Progenitor cell of endocrine pancreas (in vitro differentiated cells): ENCODE results near the gene PGAM1. TPM values are rescaled to one million over a fixed set of nuclear protein-coding genes. Genes with fewer than 3 reads are reported as not detected.

Source experiments
- DNase-seq: peaks from one replicate; pipeline ENCODE4 v3.0.0; 2021; ENCODE audit warnings: low spot score; ENCODE audit not compliant: unreplicated experiment
- H3K27ac Mint-ChIP-seq: 2 replicates; pipeline ENCODE4 v1.8.0; 2021; ENCODE audit warnings: mild to moderate bottlenecking, moderate library complexity, mixed read lengths
- H3K27me3 Mint-ChIP-seq: 2 replicates; pipeline ENCODE4 v1.8.0; 2021; ENCODE audit warnings: mixed read lengths
- H3K36me3 Mint-ChIP-seq: 2 replicates; pipeline ENCODE4 v1.8.0; 2022; ENCODE audit warnings: mixed read lengths; ENCODE audit not compliant: insufficient read depth
- H3K4me1 Mint-ChIP-seq: 2 replicates; pipeline ENCODE4 v1.8.0; 2021; ENCODE audit warnings: low read depth, mixed read lengths
- H3K4me3 Mint-ChIP-seq: 2 replicates; pipeline ENCODE4 v1.8.0; 2021; ENCODE audit warnings: low read depth, mild to moderate bottlenecking, moderate library complexity, mixed read lengths
- H3K9me3 Mint-ChIP-seq: 2 replicates; pipeline ENCODE4 v1.8.0; 2021; ENCODE audit warnings: low read depth, mixed read lengths
- total RNA-seq: library from RNA; stranded (reverse); gene quantifications from 2 replicates; pipeline ENCODE4 v1.2.1, GENCODE V29; 2021
- TF ChIP-seq, protein P1 (sequence below): fragments of 200-600 bp; sonication (generic); IDR thresholded peaks from one replicate; pipeline ENCODE4 v1.5.0; 2021; ENCODE audit warnings: antibody characterized with exemption, mild to moderate bottlenecking; ENCODE audit not compliant: unreplicated experiment

PGAM1 gene
- total RNA-seq, 1 donor from 2014 or later: 130 TPM

DNA sequence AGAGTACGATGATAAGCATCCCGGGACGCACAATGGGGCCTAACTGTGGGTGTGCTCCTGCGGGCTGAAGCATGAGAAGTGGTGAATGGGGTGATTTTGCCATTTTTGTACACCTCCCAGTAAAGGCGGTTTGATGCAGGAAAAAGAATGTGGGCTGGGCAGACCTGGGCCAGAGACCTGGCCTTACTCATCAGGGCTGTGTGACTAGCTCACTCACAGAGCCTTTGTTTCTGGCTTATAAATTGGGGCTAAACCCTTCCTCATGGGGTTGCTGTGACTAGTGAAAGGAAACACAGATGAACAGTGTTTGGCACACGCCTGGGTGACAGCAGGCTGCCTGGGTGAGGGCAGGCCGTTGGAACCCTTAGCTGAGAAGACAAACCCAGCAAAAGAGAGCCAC, 42.8 kb upstream of the PGAM1 start:
- H3K4me3 Mint-ChIP-seq: no peak overlapping the region
- no peaks in the 10 kb centered on the region for H3K27me3 Mint-ChIP-seq
- H3K36me3 Mint-ChIP-seq: peaks cover 4% of the 10 kb centered on the region

GRCh38 chr10:97384156-97384555, 41.8 kb upstream of the PGAM1 start:
- Mint-ChIP-seq H3K27me3 (no peaks in the 10 kb centered on the region), H3K36me3 (peaks cover 9% of the 10 kb centered on the region), H3K27ac (no peak overlapping the region), H3K9me3 (no peaks in the 10 kb centered on the region), H3K4me3 (no peak overlapping the region), H3K4me1 (no peaks in the 10 kb centered on the region)
- TF ChIP-seq, protein P1, sequence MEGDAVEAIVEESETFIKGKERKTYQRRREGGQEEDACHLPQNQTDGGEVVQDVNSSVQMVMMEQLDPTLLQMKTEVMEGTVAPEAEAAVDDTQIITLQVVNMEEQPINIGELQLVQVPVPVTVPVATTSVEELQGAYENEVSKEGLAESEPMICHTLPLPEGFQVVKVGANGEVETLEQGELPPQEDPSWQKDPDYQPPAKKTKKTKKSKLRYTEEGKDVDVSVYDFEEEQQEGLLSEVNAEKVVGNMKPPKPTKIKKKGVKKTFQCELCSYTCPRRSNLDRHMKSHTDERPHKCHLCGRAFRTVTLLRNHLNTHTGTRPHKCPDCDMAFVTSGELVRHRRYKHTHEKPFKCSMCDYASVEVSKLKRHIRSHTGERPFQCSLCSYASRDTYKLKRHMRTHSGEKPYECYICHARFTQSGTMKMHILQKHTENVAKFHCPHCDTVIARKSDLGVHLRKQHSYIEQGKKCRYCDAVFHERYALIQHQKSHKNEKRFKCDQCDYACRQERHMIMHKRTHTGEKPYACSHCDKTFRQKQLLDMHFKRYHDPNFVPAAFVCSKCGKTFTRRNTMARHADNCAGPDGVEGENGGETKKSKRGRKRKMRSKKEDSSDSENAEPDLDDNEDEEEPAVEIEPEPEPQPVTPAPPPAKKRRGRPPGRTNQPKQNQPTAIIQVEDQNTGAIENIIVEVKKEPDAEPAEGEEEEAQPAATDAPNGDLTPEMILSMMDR: no peak
- no peak for DNase-seq

More for the DNA sequence above, 42.8 kb upstream of the PGAM1 start:
- Mint-ChIP-seq H3K9me3 (no peaks in the 10 kb centered on the region), H3K27ac (no peak overlapping the region), H3K4me1 (no peaks in the 10 kb centered on the region)
- TF ChIP-seq, protein P1: no peak
- no peak for DNase-seq

DNA sequence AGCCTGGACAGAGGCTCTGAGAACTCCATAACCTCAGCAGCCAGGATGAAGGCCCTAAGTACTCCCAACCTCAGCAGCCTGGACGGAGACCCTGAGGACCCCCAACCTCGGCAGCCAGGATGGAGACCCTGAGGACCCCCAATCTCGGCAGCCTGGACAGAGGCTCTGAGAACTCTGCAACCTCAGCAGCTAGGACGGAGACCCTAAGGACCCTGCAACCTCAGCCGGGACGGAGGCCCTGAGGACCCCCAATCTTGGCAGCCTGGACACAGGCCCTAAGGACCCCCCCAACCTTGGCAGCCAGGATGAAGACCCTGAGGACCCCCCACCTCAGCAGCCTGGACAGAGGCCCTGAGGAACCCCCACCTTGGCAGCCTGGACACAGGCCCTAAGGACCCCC, 41.4 kb upstream of the PGAM1 start:
- H3K9me3 Mint-ChIP-seq: no peaks in the 10 kb centered on the region

GRCh38 chr10:97385565-97385964, 40.4 kb upstream of the PGAM1 start:
- Mint-ChIP-seq H3K36me3 (peaks cover 11% of the 10 kb centered on the region), H3K9me3 (no peaks in the 10 kb centered on the region), H3K4me3 (no peak overlapping the region), H3K4me1 (no peaks in the 10 kb centered on the region), H3K27ac (no peak overlapping the region), H3K27me3 (no peaks in the 10 kb centered on the region)
- no peak for DNase-seq
- TF ChIP-seq, protein P1: no peak

More for the DNA sequence above, 41.4 kb upstream of the PGAM1 start:
- Mint-ChIP-seq H3K27me3 (no peaks in the 10 kb centered on the region), H3K27ac (no peak overlapping the region), H3K4me3 (no peak overlapping the region), H3K4me1 (no peaks in the 10 kb centered on the region), H3K36me3 (peaks cover 9% of the 10 kb centered on the region)
- TF ChIP-seq, protein P1: no peak
- no peak for DNase-seq

GRCh38 chr10:97388152-97388551, 37.8 kb upstream of the PGAM1 start:
- no peak overlapping the region for H3K4me3 Mint-ChIP-seq
- no peaks in the 10 kb centered on the region for H3K9me3 Mint-ChIP-seq
- no peak overlapping the region for H3K27ac Mint-ChIP-seq
- DNase-seq: no peak
- H3K36me3 Mint-ChIP-seq: peaks cover 13% of the 10 kb centered on the region
- H3K4me1 Mint-ChIP-seq: no peaks in the 10 kb centered on the region
- no peaks in the 10 kb centered on the region for H3K27me3 Mint-ChIP-seq
- TF ChIP-seq, protein P1: no peak
